Measurements from ENCODE around the gene OPA3. TPM values are rescaled to one million over a fixed set of nuclear protein-coding genes. Genes with fewer than 3 reads are reported as not detected.
A peak's percentile ranks its signal among the peaks of the same experiment; 100 is the strongest.
"Not testable (repeated sequence)": the region's sequence is repeated elsewhere in the genome, so short reads cannot be mapped to it uniquely, and the experiment has no call there.

Gene OPA3
- total RNA-seq, 2 donors from 2014 or later, result 12.9 to 15.4 TPM

GRCh38 chr19:45621389-45621788 is 36.8 kb upstream of the OPA3 start:
- H3K9me3 Mint-ChIP-seq, result no peaks in the 10 kb centered on the region
- TF ChIP-seq CTCF (conservative IDR thresholded peaks at IDR 0.05), result no peak
- H3K27ac Mint-ChIP-seq, result no peak overlapping the region
- Histone ChIP-seq H3K27ac (ENCODE audit: low read depth, low read length) (no peak overlapping the region), H3K36me3 (ENCODE audit: control insufficient read depth, insufficient read depth, low read length) (peaks cover 6% of the 10 kb centered on the region), H3K27me3 (ENCODE audit: control insufficient read depth, insufficient read depth, low read length, poor library complexity, severe bottlenecking) (no peaks in the 10 kb centered on the region), H3K4me1 (ENCODE audit: control insufficient read depth, insufficient read depth, low read length) (no peaks in the 10 kb centered on the region), H3K9ac (ENCODE audit: extremely low read depth, low read length, poor library complexity, severe bottlenecking) (no peak overlapping the region), H3K9me3 (ENCODE audit: control insufficient read depth, low read length) (no peaks in the 10 kb centered on the region), H3K4me3 (ENCODE audit: low read length) (no peak overlapping the region)
- H3K36me3 Mint-ChIP-seq (ENCODE audit: low read depth), result peaks cover 49% of the 10 kb centered on the region
- no peaks in the 10 kb centered on the region for H3K27me3 Mint-ChIP-seq (ENCODE audit: insufficient read depth)
- no peak overlapping the region for H3K4me3 Mint-ChIP-seq
- 93 to 97% methylated on average over 6 to 16 of the region's 17 CpGs for WGBS, 2 experiments (ENCODE audit: insufficient coverage in 1 of 2, insufficient read length in 1 of 2)
- no peaks in the 10 kb centered on the region for H3K4me1 Mint-ChIP-seq
- no peak for DNase-seq

- Histone ChIP-seq H3K9me3 (ENCODE audit: control insufficient read depth, low read length) (no peaks in the 10 kb centered on the region), H3K27ac (ENCODE audit: low read depth, low read length) (no peak overlapping the region), H3K36me3 (ENCODE audit: control insufficient read depth, insufficient read depth, low read length) (peaks cover 34% of the 10 kb centered on the region), H3K9ac (ENCODE audit: extremely low read depth, low read length, poor library complexity, severe bottlenecking) (peak overlapping the region; percentile 68), H3K4me3 (ENCODE audit: low read length) (peak overlapping the region; percentile 60), H3K4me1 (ENCODE audit: control insufficient read depth, insufficient read depth, low read length) (no peaks in the 10 kb centered on the region), H3K27me3 (ENCODE audit: control insufficient read depth, insufficient read depth, low read length, poor library complexity, severe bottlenecking) (no peaks in the 10 kb centered on the region)
- peak; percentile 83 for DNase-seq
- no peaks in the 10 kb centered on the region for H3K9me3 Mint-ChIP-seq
- H3K4me3 Mint-ChIP-seq, result peak overlapping the region; percentile 69
- peak overlapping the region; percentile 96 for H3K27ac Mint-ChIP-seq
- 75 to 85% methylated on average over 5 to 10 of the region's 10 CpGs for WGBS, 2 experiments (ENCODE audit: insufficient coverage in 1 of 2, insufficient read length in 1 of 2)
- H3K36me3 Mint-ChIP-seq (ENCODE audit: low read depth), result peaks cover 46% of the 10 kb centered on the region
- peaks cover 4% of the 10 kb centered on the region for H3K4me1 Mint-ChIP-seq
- no peaks in the 10 kb centered on the region for H3K27me3 Mint-ChIP-seq (ENCODE audit: insufficient read depth)
- TF ChIP-seq CTCF (conservative IDR thresholded peaks at IDR 0.05), result no peak
Measured at GRCh38 chr19:45616704-45617017, 32.1 kb upstream of the OPA3 start.

- no peaks in the 10 kb centered on the region for H3K27me3 Mint-ChIP-seq (ENCODE audit: insufficient read depth)
- H3K4me3 ChIP-seq (ENCODE audit: low read length), result peak overlapping the region; percentile 82
- H3K27ac ChIP-seq (ENCODE audit: low read depth, low read length), result peak overlapping the region; percentile 82
- H3K36me3 Mint-ChIP-seq (ENCODE audit: low read depth), result peaks cover 50% of the 10 kb centered on the region
- H3K27me3 ChIP-seq (ENCODE audit: control insufficient read depth, insufficient read depth, low read length, poor library complexity, severe bottlenecking), result no peaks in the 10 kb centered on the region
- peak; percentile 100 for DNase-seq
- peaks cover 4% of the 10 kb centered on the region for H3K4me1 Mint-ChIP-seq
- H3K9me3 Mint-ChIP-seq, result no peaks in the 10 kb centered on the region
- peak overlapping the region; percentile 78 for H3K9ac ChIP-seq (ENCODE audit: extremely low read depth, low read length, poor library complexity, severe bottlenecking)
- no peaks in the 10 kb centered on the region for H3K4me1 ChIP-seq (ENCODE audit: control insufficient read depth, insufficient read depth, low read length)
- peak overlapping the region; percentile 69 for H3K4me3 Mint-ChIP-seq
- no peaks in the 10 kb centered on the region for H3K9me3 ChIP-seq (ENCODE audit: control insufficient read depth, low read length)
- no peak for TF ChIP-seq CTCF (conservative IDR thresholded peaks at IDR 0.05)
- H3K36me3 ChIP-seq (ENCODE audit: control insufficient read depth, insufficient read depth, low read length), result peaks cover 35% of the 10 kb centered on the region
- peak overlapping the region; percentile 96 for H3K27ac Mint-ChIP-seq
- 24 to 42% methylated on average over 16 to 33 of the region's 37 CpGs for WGBS, 2 experiments (ENCODE audit: insufficient coverage in 1 of 2, insufficient read length in 1 of 2)
Measured at GRCh38 chr19:45615795-45616703, 31.4 kb upstream of the OPA3 start.

- H3K4me3 ChIP-seq (ENCODE audit: low read length); H3K9me3 ChIP-seq (ENCODE audit: control insufficient read depth, low read length); H3K27ac Mint-ChIP-seq; H3K9ac ChIP-seq (ENCODE audit: extremely low read depth, low read length, poor library complexity, severe bottlenecking); H3K9me3 Mint-ChIP-seq; H3K27me3 Mint-ChIP-seq (ENCODE audit: insufficient read depth); H3K27me3 ChIP-seq (ENCODE audit: control insufficient read depth, insufficient read depth, low read length, poor library complexity, severe bottlenecking); H3K4me1 Mint-ChIP-seq; DNase-seq; H3K4me1 ChIP-seq (ENCODE audit: control insufficient read depth, insufficient read depth, low read length); H3K27ac ChIP-seq (ENCODE audit: low read depth, low read length): not testable (repeated sequence)
- peaks cover 35% of the 10 kb centered on the region for H3K36me3 ChIP-seq (ENCODE audit: control insufficient read depth, insufficient read depth, low read length)
- Mint-ChIP-seq H3K36me3 (ENCODE audit: low read depth) (peaks cover 50% of the 10 kb centered on the region), H3K4me3 (peak overlapping the region; percentile 69)
- 90 to 95% methylated on average over 3 to 8 of the region's 9 CpGs for WGBS, 2 experiments (ENCODE audit: insufficient coverage in 1 of 2, insufficient read length in 1 of 2)
Measured at GRCh38 chr19:45615056-45615455, 30.5 kb upstream of the OPA3 start.

All from endodermal cell (in vitro differentiated cells).